Activated CD4-positive, alpha-beta T cell treated with anti-CD3 and anti-CD28 coated beads, Interleukin-2, amount 10 ng/mL, durations not matched to agents 7 days and 5 days (primary cell): ENCODE measurements around the gene CYB561D1. TPM values are rescaled to one million over a fixed set of nuclear protein-coding genes. Genes with fewer than 3 reads are reported as not detected.

ENCODE experiments used
- CTCF ChIA-PET: fragments of 350-600 bp; sonication (Branson Sonifier 250); formaldehyde crosslinking; loops from one replicate; lab custom pipeline; 2021; ENCODE audit warnings: antibody characterized with exemption; lab: Charles Lee
- POLR2A ChIA-PET: fragments of 350-600 bp; sonication (Branson Sonifier 250); formaldehyde crosslinking; loops from one replicate; lab custom pipeline; 2021; ENCODE audit warnings: antibody characterized with exemption; lab: Charles Lee
- DNase-seq: peaks from one replicate; pipeline ENCODE4 v3.0.0-alpha.2; 2020
- H3K27ac Mint-ChIP-seq: one replicate; pipeline ENCODE4 v1.8.0; 2021; ENCODE audit warnings: mild to moderate bottlenecking, moderate library complexity, mixed read lengths
- H3K27me3 Mint-ChIP-seq: one replicate; pipeline ENCODE4 v1.8.0; 2021; ENCODE audit warnings: mixed read lengths
- H3K36me3 Mint-ChIP-seq: one replicate; pipeline ENCODE4 v1.8.0; 2021; ENCODE audit warnings: low read depth, mixed read lengths
- H3K4me1 Mint-ChIP-seq: one replicate; pipeline ENCODE4 v1.8.0; 2021; ENCODE audit warnings: mixed read lengths
- H3K4me3 Mint-ChIP-seq: one replicate; pipeline ENCODE4 v1.8.0; 2021; ENCODE audit warnings: mild to moderate bottlenecking, moderate library complexity, mixed read lengths
- H3K9me3 Mint-ChIP-seq: one replicate; pipeline ENCODE4 v1.8.0; 2021; ENCODE audit warnings: mixed read lengths
- total RNA-seq, 2 experiments: library from RNA; stranded (reverse); gene quantifications; one replicate each; pipeline ENCODE4 v1.2.3, GENCODE V29; 2021

Gene CYB561D1
- total RNA-seq, 2 experiments from 2014 or later, result 25.3 to 29.7 TPM

DNA sequence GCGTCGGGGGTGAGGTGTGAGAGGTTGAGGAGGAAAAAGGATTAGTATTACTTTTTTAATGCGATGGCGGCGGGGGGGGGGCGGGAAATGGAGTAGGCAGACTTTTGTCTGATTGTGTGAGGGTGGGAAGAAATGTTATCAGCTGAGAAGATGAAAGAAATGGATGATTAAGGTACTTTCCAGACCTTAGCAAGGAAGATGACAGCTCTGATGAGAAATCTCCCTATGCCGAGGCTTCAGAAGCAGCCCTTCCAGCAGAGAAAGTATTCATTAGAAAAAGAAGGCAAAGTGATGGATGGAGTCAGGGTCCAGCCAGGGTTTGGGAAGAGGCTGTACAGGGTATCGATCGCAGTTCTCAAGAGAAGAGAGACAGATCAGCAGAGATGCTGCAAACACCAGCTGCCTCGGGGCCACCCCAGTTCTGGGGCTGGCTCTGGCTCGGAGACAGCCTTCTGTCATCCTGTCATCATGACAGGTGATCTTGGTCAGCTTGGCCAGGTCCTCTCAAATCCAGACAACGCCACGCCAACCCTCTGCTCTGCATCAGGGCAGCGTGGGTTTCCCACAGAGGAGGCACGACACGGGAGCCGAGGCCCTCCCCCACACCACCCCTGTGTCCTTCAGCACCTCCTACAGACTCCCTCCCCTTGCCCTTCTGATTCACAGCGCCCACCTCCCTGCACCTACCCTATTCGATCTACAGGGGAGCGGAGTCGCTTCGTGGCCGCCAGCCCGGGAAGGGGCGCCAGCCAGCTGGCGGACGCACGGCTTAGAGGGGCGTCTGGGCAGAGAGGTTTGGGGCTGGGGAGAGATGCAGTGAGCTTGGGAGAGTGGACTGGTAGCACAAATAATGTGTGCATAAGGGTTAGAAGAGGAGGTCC lies 10.9 kb upstream of the CYB561D1 start:
- ChIA-PET POLR2A (interaction anchor here (1.3 kb wide), 1 partner anchor 10 kb away, joined by 5 read pairs; no protein-coding TSS in a partner anchor), CTCF (interaction anchor here (0.5 to 43.6 kb wide), 7 partner anchors 8 to 483 kb away, joined by 3 to 1139 read pairs (median 4); partner anchors contain the start of genes AMIGO1, CYB561D1 and GPR61)
- Mint-ChIP-seq H3K27me3 (peaks cover 18% of the 10 kb centered on the region), H3K36me3 (peaks cover 9% of the 10 kb centered on the region), H3K4me3 (peak overlapping the region; percentile 89), H3K9me3 (no peaks in the 10 kb centered on the region), H3K4me1 (peaks cover 48% of the 10 kb centered on the region), H3K27ac (peak overlapping the region; percentile 94)
- peak; percentile 39 for DNase-seq

DNA sequence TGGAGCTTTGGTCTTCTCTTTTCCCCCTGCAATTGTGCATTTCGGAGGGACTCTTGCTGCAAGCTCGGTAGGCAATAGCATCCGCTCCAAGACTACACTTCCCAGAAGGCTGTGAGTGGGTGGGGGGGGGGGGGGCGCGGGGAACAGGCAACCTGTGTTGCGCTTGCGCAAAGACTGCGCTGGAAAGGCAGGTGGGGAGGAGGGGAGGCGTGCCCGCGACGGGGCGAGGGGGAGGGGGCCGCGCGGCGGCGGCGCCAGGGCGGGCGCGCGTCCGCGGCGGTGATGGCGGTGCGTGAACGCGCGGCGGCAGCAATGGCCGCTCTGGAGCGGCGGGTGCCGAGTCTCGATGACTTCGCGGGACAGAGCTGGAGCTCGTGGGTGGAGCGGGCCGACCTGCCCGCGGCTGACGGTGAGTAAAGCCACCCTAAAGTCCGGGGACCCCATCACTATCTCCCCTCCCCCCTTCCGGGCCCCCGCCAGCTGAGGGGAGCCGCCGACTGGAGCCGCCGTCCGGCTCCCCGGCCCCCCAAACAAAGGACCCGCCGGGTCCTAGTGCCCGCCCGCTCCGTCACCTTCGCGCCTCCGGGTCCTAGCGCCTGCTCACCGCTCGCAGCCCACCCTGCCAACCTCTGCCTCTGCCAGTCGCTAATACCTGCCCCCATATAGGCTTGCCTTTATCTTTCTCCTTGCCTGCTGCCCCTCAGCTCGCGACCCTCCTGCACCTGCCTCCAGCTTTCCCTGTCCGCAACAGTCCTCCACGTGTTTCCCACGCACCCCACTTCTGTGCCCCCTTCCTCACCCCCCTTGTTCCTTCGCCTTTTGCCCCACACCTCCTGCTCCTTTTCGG lies 10.0 kb upstream of the CYB561D1 start, which contains the start of gene ATXN7L2:
Gene ATXN7L2 (plus strand): TSS at position 234 of the 847 bp plus-strand sequence. CDS start 49 bp downstream, at position 283.
- DNase-seq, result peak; percentile 93
- POLR2A ChIA-PET, result interaction anchor here (1.3 kb wide), 1 partner anchor 9 kb away, joined by 5 read pairs; no protein-coding TSS in a partner anchor
- Mint-ChIP-seq H3K36me3 (peaks cover 12% of the 10 kb centered on the region), H3K27me3 (peaks cover 16% of the 10 kb centered on the region), H3K4me1 (peaks cover 42% of the 10 kb centered on the region), H3K4me3 (peak within 1 kb of the TSS; percentile 89), H3K9me3 (no peaks in the 10 kb centered on the region), H3K27ac (peak within 1 kb of the TSS; percentile 94)
- CTCF ChIA-PET, result interaction anchor here (0.5 to 43.6 kb wide), 6 partner anchors 7 to 484 kb away, joined by 3 to 1139 read pairs (median 4); partner anchors contain the start of genes AMIGO1, CYB561D1 and GPR61

DNA sequence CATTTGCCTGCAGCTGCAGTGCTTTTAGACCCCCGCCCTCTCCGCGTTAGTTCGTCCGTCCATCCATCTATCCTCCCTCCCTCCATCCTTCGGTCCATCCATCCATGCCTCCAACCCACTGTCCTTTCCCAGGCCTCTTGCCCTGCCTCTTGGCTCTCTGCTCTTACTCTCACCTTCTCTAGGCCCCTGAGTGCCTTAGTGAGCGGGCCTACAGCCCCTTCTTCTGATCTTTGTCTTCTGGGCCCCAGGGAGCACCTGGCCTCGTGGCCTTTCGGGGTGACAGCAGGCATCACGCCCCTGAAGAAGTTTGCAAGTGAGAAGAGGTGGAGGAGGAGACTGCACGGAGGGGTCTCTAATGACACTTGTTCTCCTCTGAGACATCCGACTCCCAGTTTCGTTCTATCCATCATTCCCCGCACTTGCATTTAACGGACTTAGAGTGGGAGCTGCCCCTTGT lies 9.3 kb upstream of the CYB561D1 start:
- CTCF ChIA-PET, result interaction anchor here (1.4 to 43.6 kb wide), 3 partner anchors 10 to 40 kb away, joined by 4 to 1139 read pairs (median 35); partner anchors contain the start of genes AMIGO1, CYB561D1 and GPR61
- DNase-seq, result no peak
- Mint-ChIP-seq H3K27me3 (peaks cover 11% of the 10 kb centered on the region), H3K9me3 (no peaks in the 10 kb centered on the region), H3K4me3 (peak overlapping the region; percentile 89), H3K4me1 (peaks cover 40% of the 10 kb centered on the region), H3K36me3 (peaks cover 15% of the 10 kb centered on the region), H3K27ac (peak overlapping the region; percentile 94)
- POLR2A ChIA-PET, result interaction anchor here (1.3 kb wide), 1 partner anchor 8 kb away, joined by 5 read pairs; no protein-coding TSS in a partner anchor

DNA sequence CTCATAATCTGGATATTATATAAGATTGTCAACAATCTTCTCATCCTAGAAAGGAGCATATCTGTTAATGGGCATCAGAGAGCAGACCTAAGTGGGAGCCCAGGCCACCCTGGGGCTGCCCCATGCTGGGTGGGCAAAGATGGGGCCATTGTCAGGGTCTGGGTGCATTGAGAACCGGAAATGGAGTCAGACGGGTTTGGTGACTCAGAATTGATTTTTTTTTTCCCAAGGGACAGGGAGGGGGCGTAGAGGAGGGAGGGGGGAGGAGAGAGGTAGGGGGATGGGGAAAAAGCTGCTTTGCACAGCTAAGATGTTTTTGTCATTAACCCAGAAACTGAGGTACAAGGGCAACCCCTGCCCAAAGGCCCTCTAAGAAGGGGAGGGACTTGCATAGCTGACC lies 8.9 kb upstream of the CYB561D1 start:
- ChIA-PET POLR2A (no interaction called here), CTCF (interaction anchor here (0.5 to 43.6 kb wide), 3 partner anchors 9 to 243 kb away, joined by 4 to 1139 read pairs (median 35); partner anchors contain the start of genes AMIGO1, CYB561D1 and GPR61)
- Mint-ChIP-seq H3K36me3 (peaks cover 15% of the 10 kb centered on the region), H3K4me1 (peaks cover 40% of the 10 kb centered on the region), H3K9me3 (no peaks in the 10 kb centered on the region), H3K27me3 (peaks cover 7% of the 10 kb centered on the region), H3K4me3 (peak overlapping the region; percentile 89), H3K27ac (peak overlapping the region; percentile 94)
- no peak for DNase-seq

DNA sequence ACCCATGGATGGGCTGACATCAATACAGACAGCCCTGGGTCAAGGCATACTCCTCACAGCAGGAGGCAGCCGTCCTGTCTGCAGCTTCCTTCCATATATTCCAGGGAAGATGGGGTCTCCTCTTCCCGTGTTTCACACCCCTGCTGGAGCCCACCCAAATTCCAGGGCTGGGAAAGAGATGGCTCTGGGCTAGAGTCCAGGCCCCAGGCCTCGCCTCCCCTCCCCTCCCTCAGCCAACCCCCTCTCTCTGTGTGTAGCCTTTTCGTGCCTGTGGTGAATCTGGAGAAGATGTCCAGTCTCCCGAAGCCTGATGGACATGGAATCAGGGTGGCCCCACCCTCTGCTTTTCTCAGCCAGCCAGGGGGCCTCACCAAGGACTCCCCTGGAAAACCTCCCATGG lies 6.6 kb upstream of the CYB561D1 start:
- H3K9me3 Mint-ChIP-seq, result no peaks in the 10 kb centered on the region
- no peaks in the 10 kb centered on the region for H3K27me3 Mint-ChIP-seq
- DNase-seq, result no peak
- POLR2A ChIA-PET, result no interaction called here
- CTCF ChIA-PET, result interaction anchor here (43.6 kb wide), 1 partner anchor 37 kb away, joined by 1139 read pairs; the partner anchor contains the start of genes AMIGO1 and GPR61
- H3K4me3 Mint-ChIP-seq, result no peak overlapping the region
- no peak overlapping the region for H3K27ac Mint-ChIP-seq
- H3K36me3 Mint-ChIP-seq, result peaks cover 23% of the 10 kb centered on the region
- H3K4me1 Mint-ChIP-seq, result peaks cover 44% of the 10 kb centered on the region

DNA sequence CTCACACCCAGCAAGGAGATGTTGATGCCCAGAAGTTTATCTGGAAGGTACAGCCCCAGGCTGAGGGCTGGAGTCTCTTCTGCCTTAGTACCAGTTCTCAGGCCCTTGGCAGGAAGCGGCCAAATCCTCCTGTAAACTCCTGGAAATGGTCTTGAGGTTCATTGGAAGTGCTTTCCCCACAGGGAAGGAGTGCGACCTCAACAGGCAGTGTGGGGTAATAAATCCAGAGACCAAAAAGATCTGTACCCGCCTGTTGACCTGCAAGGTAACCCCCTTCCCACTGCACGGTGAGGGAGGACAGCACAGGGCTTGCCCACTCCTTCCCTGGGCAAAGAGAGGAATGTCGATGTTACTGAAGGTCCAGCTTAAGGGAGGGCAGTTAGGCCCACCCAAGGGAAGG lies 5.7 kb upstream of the CYB561D1 start:
- ChIA-PET CTCF (interaction anchor here (43.6 kb wide), 1 partner anchor 36 kb away, joined by 1139 read pairs; the partner anchor contains the start of genes AMIGO1 and GPR61), POLR2A (no interaction called here)
- Mint-ChIP-seq H3K36me3 (peaks cover 27% of the 10 kb centered on the region), H3K27me3 (no peaks in the 10 kb centered on the region), H3K27ac (no peak overlapping the region), H3K4me1 (peaks cover 37% of the 10 kb centered on the region), H3K4me3 (no peak overlapping the region), H3K9me3 (no peaks in the 10 kb centered on the region)
- DNase-seq, result no peak

DNA sequence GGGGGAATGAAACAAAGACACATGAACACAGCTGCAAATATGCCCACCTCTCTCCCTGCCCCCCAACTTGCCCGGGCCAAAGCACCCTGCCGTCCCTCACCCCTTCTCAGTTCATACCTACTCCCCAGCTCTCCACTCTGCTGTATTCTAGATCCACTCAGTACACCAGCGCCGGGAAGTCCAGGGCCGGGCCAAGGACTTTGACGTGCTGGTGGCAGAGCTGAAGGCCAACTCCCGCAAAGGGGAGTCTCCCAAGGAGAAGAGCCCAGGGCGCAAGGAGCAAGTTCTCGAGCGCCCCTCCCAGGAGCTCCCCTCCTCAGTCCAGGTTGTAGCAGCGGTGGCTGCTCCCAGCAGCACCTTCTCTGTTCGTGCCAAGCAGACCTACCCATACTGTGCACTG lies 5.2 kb upstream of the CYB561D1 start:
- peaks cover 37% of the 10 kb centered on the region for H3K4me1 Mint-ChIP-seq
- peaks cover 27% of the 10 kb centered on the region for H3K36me3 Mint-ChIP-seq
- no peak overlapping the region for H3K27ac Mint-ChIP-seq
- H3K27me3 Mint-ChIP-seq, result no peaks in the 10 kb centered on the region
- CTCF ChIA-PET, result interaction anchor here (43.6 kb wide), 1 partner anchor 35 kb away, joined by 1139 read pairs; the partner anchor contains the start of genes AMIGO1 and GPR61
- H3K9me3 Mint-ChIP-seq, result no peaks in the 10 kb centered on the region
- no peak overlapping the region for H3K4me3 Mint-ChIP-seq
- POLR2A ChIA-PET, result no interaction called here
- DNase-seq, result no peak

DNA sequence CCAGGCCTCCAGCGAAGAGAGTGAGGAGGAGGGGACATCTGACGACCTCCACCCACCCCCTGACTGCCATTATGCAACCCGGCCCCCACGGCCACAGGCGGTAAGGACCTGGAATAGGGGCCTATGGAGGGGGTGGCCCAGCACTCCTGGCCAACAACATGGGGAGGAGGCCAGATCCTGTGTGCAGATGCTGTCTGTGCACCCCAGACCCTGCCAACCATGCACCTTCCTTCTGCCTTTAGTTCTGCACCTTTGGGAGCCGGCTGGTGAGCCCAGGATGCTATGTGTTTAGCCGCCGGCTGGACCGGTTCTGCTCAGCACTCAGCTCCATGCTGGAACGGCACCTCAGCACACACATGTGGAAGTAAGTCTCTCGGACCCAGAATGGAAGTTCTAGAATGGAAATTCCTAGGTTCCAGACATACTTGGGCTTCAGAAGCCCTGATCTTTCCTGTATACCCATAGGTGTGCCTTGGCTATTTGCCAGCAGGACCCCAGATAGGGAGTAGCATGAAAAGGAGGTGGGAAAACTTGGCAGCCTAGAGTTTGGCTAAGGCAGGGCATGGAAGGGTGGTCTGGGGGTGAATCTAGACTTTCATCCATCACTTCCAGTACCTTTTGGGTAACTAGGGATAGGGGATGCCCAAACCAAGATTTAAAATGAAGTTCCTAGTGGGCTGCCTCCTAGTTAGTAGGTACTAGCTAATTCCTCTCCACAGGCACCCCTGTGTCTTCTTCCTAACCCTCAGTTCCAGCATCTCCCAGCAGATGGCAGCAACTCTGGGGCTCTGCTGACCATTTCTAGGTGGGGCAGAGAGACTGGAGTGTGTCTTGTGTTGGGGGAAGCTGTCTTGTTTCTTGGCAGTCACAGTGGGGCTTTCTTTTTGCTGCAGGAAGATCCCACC lies 3.6 kb upstream of the CYB561D1 start:
- H3K27ac Mint-ChIP-seq, result peak overlapping the region; percentile 64

DNA sequence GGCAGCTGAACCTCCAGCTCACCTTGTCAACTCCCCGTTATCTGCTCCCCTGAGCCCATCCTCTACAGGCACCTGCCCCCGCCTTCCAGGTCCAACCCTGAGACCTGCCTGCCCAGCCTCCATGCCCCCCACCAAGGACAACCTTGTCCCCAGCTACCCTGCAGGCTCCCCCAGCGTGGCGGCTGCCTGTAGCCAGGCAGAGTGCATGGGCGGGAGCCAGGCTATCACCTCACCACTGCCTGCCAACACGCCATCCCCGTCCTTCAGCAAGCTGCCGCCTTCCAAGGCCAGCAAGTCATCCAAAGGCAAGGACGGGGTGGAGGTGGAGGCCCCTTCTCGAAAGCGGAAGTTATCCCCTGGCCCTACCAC lies 3.0 kb upstream of the CYB561D1 start:
- H3K4me3 Mint-ChIP-seq, result no peak overlapping the region
- H3K27me3 Mint-ChIP-seq, result no peaks in the 10 kb centered on the region
- H3K4me1 Mint-ChIP-seq, result peaks cover 39% of the 10 kb centered on the region
- H3K27ac Mint-ChIP-seq, result peak overlapping the region; percentile 64
- H3K36me3 Mint-ChIP-seq, result peaks cover 40% of the 10 kb centered on the region
- ChIA-PET POLR2A (interaction anchor here (0.5 kb wide), 1 partner anchor 410 kb away, joined by 3 read pairs; no protein-coding TSS in a partner anchor), CTCF (interaction anchor here (1.0 to 43.6 kb wide), 8 partner anchors 8 to 149 kb away, joined by 3 to 1139 read pairs (median 4); partner anchors contain the start of genes AMIGO1, ATXN7L2, GNAI3 and GPR61)
- H3K9me3 Mint-ChIP-seq, result no peaks in the 10 kb centered on the region
- DNase-seq, result no peak

More for the DNA sequence above, 3.6 kb upstream of the CYB561D1 start:
- no peak overlapping the region for H3K4me3 Mint-ChIP-seq
- no peaks in the 10 kb centered on the region for H3K9me3 Mint-ChIP-seq
- H3K36me3 Mint-ChIP-seq, result peaks cover 37% of the 10 kb centered on the region
- peak; percentile 84 for DNase-seq
- ChIA-PET POLR2A (interaction anchor here (0.5 to 1.2 kb wide), 2 partner anchors 13 to 409 kb away, joined by 3 read pairs; no protein-coding TSS in a partner anchor), CTCF (interaction anchor here (0.6 to 43.6 kb wide), 11 partner anchors 11 to 1034 kb away, joined by 3 to 1139 read pairs (median 3); partner anchors contain the start of genes AMIGO1, GNAI3, GPR61 and PSMA5)
- no peaks in the 10 kb centered on the region for H3K27me3 Mint-ChIP-seq
- H3K4me1 Mint-ChIP-seq, result peaks cover 36% of the 10 kb centered on the region

DNA sequence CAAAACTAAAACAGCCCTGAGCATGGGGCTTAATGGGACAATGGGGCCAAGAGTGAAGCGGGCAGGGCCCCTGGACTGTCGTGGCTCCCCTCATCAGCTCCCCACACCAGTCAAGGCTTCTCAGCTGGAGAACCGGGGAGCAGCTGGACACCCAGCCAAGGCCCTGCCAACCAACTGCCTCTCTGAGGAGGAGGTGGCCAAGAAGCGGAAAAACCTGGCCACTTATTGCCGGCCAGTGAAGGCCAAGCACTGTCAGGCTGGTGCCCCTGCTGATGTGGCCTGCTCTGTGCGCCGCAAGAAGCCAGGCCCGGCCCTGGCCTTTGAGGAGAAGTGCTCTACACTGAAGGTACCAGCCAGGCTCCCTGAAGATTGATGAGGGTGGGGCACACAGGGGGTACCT lies 2.5 kb upstream of the CYB561D1 start:
- Mint-ChIP-seq H3K27me3 (no peaks in the 10 kb centered on the region), H3K4me3 (no peak overlapping the region), H3K36me3 (peaks cover 41% of the 10 kb centered on the region), H3K27ac (no peak overlapping the region), H3K9me3 (no peaks in the 10 kb centered on the region), H3K4me1 (peaks cover 40% of the 10 kb centered on the region)
- ChIA-PET POLR2A (interaction anchor here (0.5 kb wide), 1 partner anchor 410 kb away, joined by 3 read pairs; no protein-coding TSS in a partner anchor), CTCF (interaction anchor here (1.1 to 43.6 kb wide), 6 partner anchors 8 to 148 kb away, joined by 3 to 1139 read pairs (median 4); partner anchors contain the start of genes AMIGO1, ATXN7L2, GPR61 and PSMA5)
- no peak for DNase-seq
